H9 (cell line): Measurements from ENCODE around the gene ZNF234. TPM values are rescaled to one million over a fixed set of nuclear protein-coding genes. Genes with fewer than 3 reads are reported as not detected.

Experiments
- DNase-seq: peaks from one replicate; pipeline ENCODE4 v3.0.0-alpha.2; 2017
- H2AFZ ChIP-seq: one replicate; pipeline ENCODE4 v1.6.1; 2013; ENCODE audit warnings: mild to moderate bottlenecking, low read length, control low read depth, moderate library complexity
- H2AK5ac ChIP-seq: 2 replicates; pipeline ENCODE4 v1.6.1; 2013; ENCODE audit warnings: low read length, control low read depth, mixed read lengths; ENCODE audit not compliant: insufficient read length
- H2BK120ac ChIP-seq: one replicate; pipeline ENCODE4 v1.6.1; 2013; ENCODE audit warnings: low read depth, mild to moderate bottlenecking, low read length, control low read depth, inconsistent platforms; ENCODE audit not compliant: poor library complexity, severe bottlenecking
- H2BK12ac ChIP-seq: 2 replicates; pipeline ENCODE4 v1.6.1; 2013; ENCODE audit warnings: low read length, control low read depth, mixed read lengths, low read depth; ENCODE audit not compliant: insufficient read length
- H2BK15ac ChIP-seq: 2 replicates; pipeline ENCODE4 v1.6.1; 2013; ENCODE audit warnings: low read depth, low read length, control low read depth
- H2BK20ac ChIP-seq: one replicate; pipeline ENCODE4 v1.6.1; 2013; ENCODE audit warnings: low read depth, mild to moderate bottlenecking, low read length, control low read depth, inconsistent platforms; ENCODE audit not compliant: poor library complexity, severe bottlenecking
- H2BK5ac ChIP-seq: 2 replicates; pipeline ENCODE4 v1.6.1; 2013; ENCODE audit warnings: low read length, control low read depth, mixed read lengths; ENCODE audit not compliant: insufficient read length
- H3K14ac ChIP-seq: 2 replicates; pipeline ENCODE4 v1.6.1; 2013; ENCODE audit warnings: low read length, control low read depth; ENCODE audit not compliant: insufficient read depth
- H3K18ac ChIP-seq: 2 replicates; pipeline ENCODE4 v1.6.1; 2013; ENCODE audit warnings: low read depth, mild to moderate bottlenecking, mixed read lengths, low read length, control low read depth; ENCODE audit not compliant: insufficient read length
- H3K23ac ChIP-seq: 2 replicates; pipeline ENCODE4 v1.6.1; 2013; ENCODE audit warnings: low read length, control low read depth, mixed read lengths, low read depth; ENCODE audit not compliant: insufficient read length
- H3K23me2 ChIP-seq: 2 replicates; pipeline ENCODE4 v1.6.1; 2013; ENCODE audit warnings: low read depth, mild to moderate bottlenecking, mixed read lengths, low read length, control low read depth; ENCODE audit not compliant: insufficient read length, poor library complexity, severe bottlenecking
- H3K27ac ChIP-seq: 2 replicates; pipeline ENCODE4 v1.5.1; 2013; ENCODE audit warnings: low read length, control low read depth, mixed read lengths, low read depth; ENCODE audit not compliant: insufficient read length
- H3K27me3 ChIP-seq: 2 replicates; pipeline ENCODE4 v1.6.1; 2013; ENCODE audit warnings: low read length, control low read depth, inconsistent platforms; ENCODE audit not compliant: insufficient read depth
- H3K4ac ChIP-seq: 2 replicates; pipeline ENCODE4 v1.6.1; 2013; ENCODE audit warnings: low read depth, mild to moderate bottlenecking, control low read depth, inconsistent platforms, low read length, moderate library complexity
- H3K4me1 ChIP-seq: 2 replicates; pipeline ENCODE4 v1.6.1; 2013; ENCODE audit warnings: low read length, control low read depth, inconsistent platforms; ENCODE audit not compliant: insufficient read depth
- H3K4me2 ChIP-seq: 2 replicates; pipeline ENCODE4 v1.6.1; 2013; ENCODE audit warnings: low read length, control low read depth, mixed read lengths; ENCODE audit not compliant: insufficient read length, insufficient read depth
- H3K56ac ChIP-seq: 2 replicates; pipeline ENCODE4 v1.6.1; 2013; ENCODE audit warnings: low read depth, mild to moderate bottlenecking, mixed read lengths, low read length, control low read depth; ENCODE audit not compliant: insufficient read length
- H3K79me1 ChIP-seq: 2 replicates; pipeline ENCODE4 v1.6.1; 2013; ENCODE audit warnings: low read depth, mild to moderate bottlenecking, moderate library complexity, low read length, control low read depth, inconsistent platforms; ENCODE audit not compliant: insufficient read depth, poor library complexity, severe bottlenecking
- H3K79me2 ChIP-seq: 2 replicates; pipeline ENCODE4 v1.6.1; 2013; ENCODE audit warnings: low read length, control low read depth, inconsistent platforms; ENCODE audit not compliant: insufficient read depth
- H3K9ac ChIP-seq: 2 replicates; pipeline ENCODE4 v1.6.1; 2013; ENCODE audit warnings: low read length, control low read depth, mixed read lengths; ENCODE audit not compliant: insufficient read length; ENCODE audit errors: extremely low read depth
- H3K9me3 ChIP-seq: one replicate; pipeline ENCODE4 v1.6.1; 2013; ENCODE audit warnings: low read depth, low read length, inconsistent platforms; ENCODE audit not compliant: control insufficient read depth
- H3T11ph ChIP-seq: one replicate; pipeline ENCODE4 v1.6.1; 2013; ENCODE audit warnings: mild to moderate bottlenecking, low read length, control low read depth, inconsistent platforms
- H4K20me1 ChIP-seq: one replicate; pipeline ENCODE4 v1.6.1; 2013; ENCODE audit not compliant: control insufficient read depth, insufficient read length, insufficient read depth
- H4K5ac ChIP-seq: 2 replicates; pipeline ENCODE4 v1.6.1; 2013; ENCODE audit warnings: low read depth, mild to moderate bottlenecking, mixed read lengths, low read length, control low read depth; ENCODE audit not compliant: insufficient read length
- H4K8ac ChIP-seq: replicated peaks from 2 replicates; pipeline ENCODE4 v1.6.1; 2013; ENCODE audit warnings: low read length, control low read depth, mixed read lengths, low read depth; ENCODE audit not compliant: insufficient read length
- H4K91ac ChIP-seq: 2 replicates; pipeline ENCODE4 v1.6.1; 2013; ENCODE audit warnings: low read depth, mild to moderate bottlenecking, moderate library complexity, mixed read lengths, low read length, control low read depth; ENCODE audit not compliant: insufficient read length
- H3K27ac Mint-ChIP-seq, 3 experiments: 2 replicates in 2 of 3; 3 replicates in 1 of 3; pipeline ENCODE4 v1.8.0; 2020 to 2021; ENCODE audit warnings: mixed read lengths in 3 of 3, mild to moderate bottlenecking in 1 of 3, moderate library complexity in 1 of 3
- H3K27me3 Mint-ChIP-seq: 2 replicates; pipeline ENCODE4 v1.8.0; 2021; ENCODE audit warnings: low read depth, mild to moderate bottlenecking, moderate library complexity, mixed read lengths
- H3K36me3 Mint-ChIP-seq, 3 experiments: 2 replicates in 2 of 3; 3 replicates in 1 of 3; pipeline ENCODE4 v1.8.0; 2020 to 2021; ENCODE audit warnings: low read depth in 3 of 3, mixed read lengths in 3 of 3; ENCODE audit not compliant: insufficient read depth in 1 of 3
- H3K4me1 Mint-ChIP-seq, 2 experiments: 2 replicates each; pipeline ENCODE4 v1.8.0; 2020; ENCODE audit warnings: mixed read lengths in 2 of 2
- H3K4me3 Mint-ChIP-seq, 2 experiments: 2 replicates in 1 of 2; 3 replicates in 1 of 2; pipeline ENCODE4 v1.8.0; 2020 to 2021; ENCODE audit warnings: mild to moderate bottlenecking in 2 of 2, mixed read lengths in 2 of 2, moderate library complexity in 1 of 2
- H3K9me3 Mint-ChIP-seq, 2 experiments: 2 replicates in 1 of 2; 3 replicates in 1 of 2; pipeline ENCODE4 v1.8.0; 2020; ENCODE audit warnings: mild to moderate bottlenecking in 2 of 2, mixed read lengths in 2 of 2, moderate library complexity in 1 of 2
- WGBS: extraction: QIAGEN DNeasy Blood & Tissue Kit; methylation state at CpG from one replicate; pipeline ENCODE4 v1.1.7; 2013; ENCODE audit warnings: missing lambda C conversion rate, low lambda C conversion rate, mixed read lengths; ENCODE audit not compliant: insufficient read length; ENCODE audit errors: extremely low coverage; 5-methylcytosine and 5-hydroxymethylcytosine counted together
- total RNA-seq: library from RNA; stranded (reverse); gene quantifications from 2 replicates; pipeline ENCODE4 v1.2.1, GENCODE V29; 2021
- TF ChIP-seq, protein P1 (sequence below): fragments of 200-600 bp; sonication (generic); conservative IDR thresholded peaks from 3 replicates; pipeline ENCODE4 v1.8.0; 2021; ENCODE audit warnings: antibody characterized with exemption, mild to moderate bottlenecking

ZNF234 gene
- total RNA-seq, 1 experiment from 2014 or later = 12.4 TPM

GRCh38 chr19:44131955-44132354 is 9.4 kb upstream of the ZNF234 start:
- H2BK12ac ChIP-seq = no peak overlapping the region
- H3K4me1 ChIP-seq = no peaks in the 10 kb centered on the region
- H4K20me1 ChIP-seq = no peaks in the 10 kb centered on the region
- no peak overlapping the region for H3K14ac ChIP-seq
- no peaks in the 10 kb centered on the region for H3K79me2 ChIP-seq
- Mint-ChIP-seq H3K4me1 (no peaks in the 10 kb centered on the region), H3K27me3 (peaks cover under 1% of the 10 kb centered on the region), H3K27ac (no peak overlapping the region), H3K36me3 (peaks cover 22 to 39% (median 29%) of the 10 kb centered on the region in 3 experiments), H3K4me3 (no peak overlapping the region), H3K9me3 (peaks cover 13 to 25% of the 10 kb centered on the region in 2 experiments; a peak in 4 of 5 replicates)
- no peak overlapping the region for H3K23ac ChIP-seq
- no peaks in the 10 kb centered on the region for H3K79me1 ChIP-seq
- no peak overlapping the region for H4K8ac ChIP-seq
- H2BK20ac ChIP-seq = no peak overlapping the region
- H2BK15ac ChIP-seq = no peak overlapping the region
- TF ChIP-seq, protein P1, sequence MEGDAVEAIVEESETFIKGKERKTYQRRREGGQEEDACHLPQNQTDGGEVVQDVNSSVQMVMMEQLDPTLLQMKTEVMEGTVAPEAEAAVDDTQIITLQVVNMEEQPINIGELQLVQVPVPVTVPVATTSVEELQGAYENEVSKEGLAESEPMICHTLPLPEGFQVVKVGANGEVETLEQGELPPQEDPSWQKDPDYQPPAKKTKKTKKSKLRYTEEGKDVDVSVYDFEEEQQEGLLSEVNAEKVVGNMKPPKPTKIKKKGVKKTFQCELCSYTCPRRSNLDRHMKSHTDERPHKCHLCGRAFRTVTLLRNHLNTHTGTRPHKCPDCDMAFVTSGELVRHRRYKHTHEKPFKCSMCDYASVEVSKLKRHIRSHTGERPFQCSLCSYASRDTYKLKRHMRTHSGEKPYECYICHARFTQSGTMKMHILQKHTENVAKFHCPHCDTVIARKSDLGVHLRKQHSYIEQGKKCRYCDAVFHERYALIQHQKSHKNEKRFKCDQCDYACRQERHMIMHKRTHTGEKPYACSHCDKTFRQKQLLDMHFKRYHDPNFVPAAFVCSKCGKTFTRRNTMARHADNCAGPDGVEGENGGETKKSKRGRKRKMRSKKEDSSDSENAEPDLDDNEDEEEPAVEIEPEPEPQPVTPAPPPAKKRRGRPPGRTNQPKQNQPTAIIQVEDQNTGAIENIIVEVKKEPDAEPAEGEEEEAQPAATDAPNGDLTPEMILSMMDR = no peak
- no peak overlapping the region for H2BK5ac ChIP-seq
- H2AK5ac ChIP-seq = no peak overlapping the region
- H3K4ac ChIP-seq = no peak overlapping the region
- no peak overlapping the region for H4K5ac ChIP-seq
- no peak overlapping the region for H2BK120ac ChIP-seq
- H3K27ac ChIP-seq = no peak overlapping the region
- H3K23me2 ChIP-seq = no peaks in the 10 kb centered on the region
- peaks cover 18% of the 10 kb centered on the region for H3K9me3 ChIP-seq
- no peak overlapping the region for H4K91ac ChIP-seq
- H3K56ac ChIP-seq = no peak overlapping the region
- no peak overlapping the region for H3K4me2 ChIP-seq
- no peak overlapping the region for H3T11ph ChIP-seq
- H3K27me3 ChIP-seq = no peaks in the 10 kb centered on the region
- DNase-seq = no peak
- H3K18ac ChIP-seq = no peak overlapping the region
- WGBS = no CpG with 5 or more reads among the region's 5 CpGs
- no peak overlapping the region for H2AFZ ChIP-seq
- no peak overlapping the region for H3K9ac ChIP-seq
